GM03348 (cell line): ENCODE measurements around the gene FAM187B.
A peak's percentile ranks its signal among the peaks of the same experiment; 100 is the strongest.
"Not testable (repeated sequence)": the region's sequence is repeated elsewhere in the genome, so short reads cannot be mapped to it uniquely, and the experiment has no call there.

Source experiments
- DNase-seq: peaks from one replicate; pipeline ENCODE4 v3.0.0; 2012; ENCODE audit warnings: low spot score

The FAM187B gene

GRCh38 chr19:35262101-35262761, 33.7 kb upstream of the FAM187B start:
- DNase-seq: peak; percentile 23

GRCh38 chr19:35261356-35262100, 33.0 kb upstream of the FAM187B start:
- peak; percentile 5 for DNase-seq

- DNase-seq: peak; percentile 2
These were observed 32.3 kb upstream of the FAM187B start for GRCh38 chr19:35260694-35261304.

- DNase-seq: no peak
These were observed 28.5 kb upstream of the FAM187B start for GRCh38 chr19:35257113-35257461.

- DNase-seq: no peak
These were observed 28.0 kb upstream of the FAM187B start for GRCh38 chr19:35256566-35256965.

- no peak for DNase-seq
These were observed 26.1 kb upstream of the FAM187B start for GRCh38 chr19:35254341-35255297.

GRCh38 chr19:35253316-35254286, 25.1 kb upstream of the FAM187B start:
- no peak for DNase-seq

- DNase-seq: no peak
These were observed 22.9 kb upstream of the FAM187B start for GRCh38 chr19:35251456-35251855.

GRCh38 chr19:35249848-35250711, 21.5 kb upstream of the FAM187B start:
- DNase-seq: no peak

GRCh38 chr19:35249146-35249847, 20.8 kb upstream of the FAM187B start:
- no peak for DNase-seq

GRCh38 chr19:35248310-35249145, 20.0 kb upstream of the FAM187B start, which contains the start of gene LSR:
Gene LSR (plus strand): TSS chr19:35249002. CDS start chr19:35249023, 21 bp downstream.
- no peak for DNase-seq

GRCh38 chr19:35247526-35248309, 19.2 kb upstream of the FAM187B start:
- no peak for DNase-seq

- DNase-seq: no peak
These were observed 18.0 kb upstream of the FAM187B start for GRCh38 chr19:35246466-35247092.

GRCh38 chr19:35241417-35241816, 12.9 kb upstream of the FAM187B start:
- DNase-seq: no peak

GRCh38 chr19:35240327-35240726, 11.8 kb upstream of the FAM187B start:
- no peak for DNase-seq

- not testable (repeated sequence) for DNase-seq
These were observed 11.1 kb upstream of the FAM187B start for GRCh38 chr19:35239597-35239996.
